OCI-LY7 (cell line): Measurements from ENCODE around the gene FAM47E. TPM values are rescaled to one million over a fixed set of nuclear protein-coding genes. Genes with fewer than 3 reads are reported as not detected.
"Not testable (repeated sequence)": the region's sequence is repeated elsewhere in the genome, so short reads cannot be mapped to it uniquely, and the experiment has no call there.

ENCODE experiments used
- BruUV-seq: library from RNA; stranded (reverse); fragments of 400-500 nt; replicated peaks from 2 replicates; lab custom pipeline; 2021; lab: Mats Ljungman, UMichigan
- CTCF ChIA-PET: fragments of 300-600 bp; sonication (Branson Sonifier 250); formaldehyde crosslinking; loops from one replicate; lab custom pipeline; 2022; ENCODE audit warnings: antibody characterized with exemption; ENCODE audit not compliant: unreplicated experiment; lab: Charles Lee
- POLR2A ChIA-PET: fragments of 300-600 bp; sonication (Branson Sonifier 250); formaldehyde crosslinking; loops from one replicate; lab custom pipeline; 2022; ENCODE audit warnings: antibody characterized with exemption; lab: Charles Lee
- DNase-seq: peaks from one replicate; pipeline ENCODE4 v3.0.0-alpha.2; 2015; ENCODE audit warnings: low spot score
- H2AFZ ChIP-seq: fragments of 200-600 bp; sonication (generic), shearing (Covaris generic); 2 replicates; pipeline ENCODE4 v1.6.1; 2014; ENCODE audit warnings: mild to moderate bottlenecking, antibody characterized with exemption, low read length, moderate library complexity
- H3K27ac ChIP-seq: fragments of 200-600 bp; sonication (generic); 2 replicates; pipeline ENCODE4 v1.5.1; 2014; ENCODE audit warnings: mixed run types, low read depth, mild to moderate bottlenecking, moderate library complexity, low read length, inconsistent platforms; ENCODE audit not compliant: poor library complexity, severe bottlenecking
- H3K36me3 ChIP-seq: fragments of 200-600 bp; sonication (generic); 2 replicates; pipeline ENCODE4 v1.6.1; 2014; ENCODE audit warnings: mild to moderate bottlenecking, antibody characterized with exemption, low read length, moderate library complexity, mixed read lengths; ENCODE audit not compliant: insufficient read depth
- H3K4me1 ChIP-seq: fragments of 200-600 bp; sonication (generic); 2 replicates; pipeline ENCODE4 v1.5.1; 2014; ENCODE audit warnings: mild to moderate bottlenecking, low read length; ENCODE audit not compliant: insufficient read depth, poor library complexity, severe bottlenecking
- H3K4me2 ChIP-seq: fragments of 200-600 bp; sonication (generic); 2 replicates; pipeline ENCODE4 v1.6.1; 2014; ENCODE audit warnings: mild to moderate bottlenecking, low read length
- H3K4me3 ChIP-seq: fragments of 200-600 bp; sonication (generic); 2 replicates; pipeline ENCODE4 v1.5.1; 2014; ENCODE audit warnings: mild to moderate bottlenecking, low read depth, low read length; ENCODE audit not compliant: poor library complexity, severe bottlenecking
- H3K79me2 ChIP-seq: fragments of 200-600 bp; sonication (generic); 2 replicates; pipeline ENCODE4 v1.6.1; 2016; ENCODE audit warnings: low read depth, mild to moderate bottlenecking, low read length, moderate library complexity, mixed read lengths; ENCODE audit not compliant: insufficient read depth
- H3K9me2 ChIP-seq: fragments of 200-600 bp; sonication (generic); 2 replicates; pipeline ENCODE4 v1.6.1; 2016; ENCODE audit warnings: mild to moderate bottlenecking, low read length, mixed read lengths; ENCODE audit not compliant: insufficient read depth
- H3K9me3 ChIP-seq: fragments of 200-600 bp; sonication (generic); 2 replicates; pipeline ENCODE4 v1.6.1; 2014; ENCODE audit warnings: mild to moderate bottlenecking, mixed run types, low read length, mixed read lengths
- H4K20me1 ChIP-seq: fragments of 200-600 bp; sonication (generic); 2 replicates; pipeline ENCODE4 v1.6.1; 2014; ENCODE audit warnings: mild to moderate bottlenecking, antibody characterized with exemption, low read length, moderate library complexity, mixed read lengths; ENCODE audit not compliant: insufficient read depth
- EZH2phosphoT487 ChIP-seq: fragments of 200-600 bp; sonication (generic); IDR thresholded peaks from 2 replicates; pipeline ENCODE4 v1.6.1; 2018; ENCODE audit warnings: low read depth, borderline replicate concordance, mild to moderate bottlenecking, mixed run types, antibody characterized with exemption, low read length, moderate library complexity, mixed read lengths
- intact Hi-C: fragments of 100-400 bp; cut with micrococcal nuclease; formaldehyde crosslinking; loops from one replicate; pipeline ENCODE4 v1.10.0; 2022; ENCODE audit not compliant: unreplicated experiment
- total RNA-seq, 2 experiments: library from RNA; depleted of rRNA in 1 of 2; stranded (reverse); fragments of >200 nt in 1 of 2; shearing (Covaris generic) in 1 of 2; gene quantifications; 2 replicates each; pipeline ENCODE4 v1.2.3, GENCODE V29; 2014 to 2022
- TF ChIP-seq, protein P1 (sequence below): fragments of 200-600 bp; sonication (generic); conservative IDR thresholded peaks from 2 replicates; pipeline ENCODE4 v1.5.1; 2014; ENCODE audit warnings: mild to moderate bottlenecking, antibody characterized with exemption, low read length, moderate library complexity, mixed read lengths

The FAM47E gene
- total RNA-seq, 2 experiments from 2014 or later = not detected

DNA sequence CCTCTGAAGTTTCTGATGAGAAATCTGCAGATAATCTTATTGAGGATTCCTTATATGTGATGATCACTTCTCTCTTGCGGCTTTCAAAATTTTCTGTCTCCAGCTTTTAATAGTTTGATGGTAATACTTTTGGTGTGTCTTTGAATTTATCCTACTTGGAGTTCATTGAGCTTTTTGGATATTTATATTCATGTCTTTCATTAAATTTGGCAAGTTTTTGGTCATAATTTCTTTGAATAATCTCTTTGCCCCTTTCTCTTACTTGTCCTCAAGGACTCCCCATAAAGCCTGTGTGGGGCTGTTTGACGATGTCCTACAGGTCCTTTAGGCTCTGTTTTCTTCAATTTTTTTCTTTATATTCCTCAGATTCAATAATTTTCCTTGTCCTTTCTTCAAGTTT lies 11.3 kb upstream of the FAM47E start:
- Histone ChIP-seq H3K36me3 (no peaks in the 10 kb centered on the region), H3K9me2 (no peaks in the 10 kb centered on the region), H3K4me3 (no peak overlapping the region), H3K27ac (no peak overlapping the region), H3K9me3 (no peaks in the 10 kb centered on the region), H3K4me2 (no peak overlapping the region), H2AFZ (no peak overlapping the region), H4K20me1 (no peaks in the 10 kb centered on the region), H3K4me1 (no peaks in the 10 kb centered on the region), H3K79me2 (no peaks in the 10 kb centered on the region)
- intact Hi-C loops = no loop called here
- ChIA-PET POLR2A (no interaction called here), CTCF (no interaction called here)
- TF ChIP-seq, protein P1, sequence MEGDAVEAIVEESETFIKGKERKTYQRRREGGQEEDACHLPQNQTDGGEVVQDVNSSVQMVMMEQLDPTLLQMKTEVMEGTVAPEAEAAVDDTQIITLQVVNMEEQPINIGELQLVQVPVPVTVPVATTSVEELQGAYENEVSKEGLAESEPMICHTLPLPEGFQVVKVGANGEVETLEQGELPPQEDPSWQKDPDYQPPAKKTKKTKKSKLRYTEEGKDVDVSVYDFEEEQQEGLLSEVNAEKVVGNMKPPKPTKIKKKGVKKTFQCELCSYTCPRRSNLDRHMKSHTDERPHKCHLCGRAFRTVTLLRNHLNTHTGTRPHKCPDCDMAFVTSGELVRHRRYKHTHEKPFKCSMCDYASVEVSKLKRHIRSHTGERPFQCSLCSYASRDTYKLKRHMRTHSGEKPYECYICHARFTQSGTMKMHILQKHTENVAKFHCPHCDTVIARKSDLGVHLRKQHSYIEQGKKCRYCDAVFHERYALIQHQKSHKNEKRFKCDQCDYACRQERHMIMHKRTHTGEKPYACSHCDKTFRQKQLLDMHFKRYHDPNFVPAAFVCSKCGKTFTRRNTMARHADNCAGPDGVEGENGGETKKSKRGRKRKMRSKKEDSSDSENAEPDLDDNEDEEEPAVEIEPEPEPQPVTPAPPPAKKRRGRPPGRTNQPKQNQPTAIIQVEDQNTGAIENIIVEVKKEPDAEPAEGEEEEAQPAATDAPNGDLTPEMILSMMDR = no peak
- TF ChIP-seq EZH2phosphoT487 = no peak
- no TSS peak for BruUV-seq
- no peak for DNase-seq

DNA sequence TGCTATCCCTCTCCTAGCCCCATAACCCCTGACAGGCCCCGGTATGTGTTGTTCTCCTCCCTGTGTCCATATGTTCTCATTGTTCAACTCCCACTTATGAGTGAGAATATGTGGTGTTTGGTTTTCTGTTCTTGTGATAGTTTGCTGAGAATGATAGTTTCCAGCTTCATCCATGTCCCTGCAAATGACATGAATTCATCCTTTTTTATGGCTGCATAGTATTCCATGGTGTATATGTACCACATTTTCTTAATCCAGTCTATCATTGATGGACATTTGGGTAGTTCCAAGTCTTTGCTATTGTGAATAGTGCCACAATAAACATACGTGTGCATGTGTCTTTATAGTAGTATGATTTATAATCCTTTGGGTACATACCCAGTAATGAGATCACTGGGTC lies 7.6 kb upstream of the FAM47E start:
- H3K4me2 ChIP-seq, intact Hi-C loops, H3K9me3 ChIP-seq, CTCF ChIA-PET, DNase-seq, BruUV-seq, H4K20me1 ChIP-seq, POLR2A ChIA-PET, H3K27ac ChIP-seq, H3K4me3 ChIP-seq, H3K9me2 ChIP-seq, H3K79me2 ChIP-seq, H3K36me3 ChIP-seq, H3K4me1 ChIP-seq, H2AFZ ChIP-seq: not testable (repeated sequence)

DNA sequence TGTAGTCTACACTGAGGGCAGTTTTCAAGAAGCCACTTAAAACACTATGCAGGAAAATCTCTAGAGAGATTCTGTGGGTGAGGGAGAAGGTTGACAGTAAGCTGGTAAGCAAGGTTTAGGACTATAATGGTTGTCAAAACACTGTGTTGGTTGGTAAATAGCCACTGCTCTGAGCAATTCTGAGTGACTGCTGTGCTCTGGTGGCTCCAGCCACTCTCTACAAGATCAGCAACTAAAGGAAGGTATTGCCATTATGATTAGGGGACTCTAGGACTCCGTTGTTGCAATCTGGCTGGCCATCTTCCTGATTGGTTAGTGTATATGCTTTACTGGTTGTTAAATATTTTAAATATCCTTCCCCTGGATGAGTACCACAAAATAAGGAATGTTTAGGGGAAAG lies 5.5 kb upstream of the FAM47E start:
- TF ChIP-seq, protein P1 = no peak
- no peak for TF ChIP-seq EZH2phosphoT487
- Histone ChIP-seq H3K9me2 (no peaks in the 10 kb centered on the region), H3K27ac (no peak overlapping the region), H3K79me2 (no peaks in the 10 kb centered on the region), H3K36me3 (no peaks in the 10 kb centered on the region), H4K20me1 (no peaks in the 10 kb centered on the region), H2AFZ (no peak overlapping the region), H3K4me3 (no peak overlapping the region), H3K4me2 (no peak overlapping the region), H3K4me1 (no peaks in the 10 kb centered on the region), H3K9me3 (no peaks in the 10 kb centered on the region)
- no peak for DNase-seq
- BruUV-seq = no TSS peak
- ChIA-PET CTCF (no interaction called here), POLR2A (no interaction called here)
- intact Hi-C loops = no loop called here
